ENCODE measurements around the gene PLXND1.

The PLXND1 gene

DNA sequence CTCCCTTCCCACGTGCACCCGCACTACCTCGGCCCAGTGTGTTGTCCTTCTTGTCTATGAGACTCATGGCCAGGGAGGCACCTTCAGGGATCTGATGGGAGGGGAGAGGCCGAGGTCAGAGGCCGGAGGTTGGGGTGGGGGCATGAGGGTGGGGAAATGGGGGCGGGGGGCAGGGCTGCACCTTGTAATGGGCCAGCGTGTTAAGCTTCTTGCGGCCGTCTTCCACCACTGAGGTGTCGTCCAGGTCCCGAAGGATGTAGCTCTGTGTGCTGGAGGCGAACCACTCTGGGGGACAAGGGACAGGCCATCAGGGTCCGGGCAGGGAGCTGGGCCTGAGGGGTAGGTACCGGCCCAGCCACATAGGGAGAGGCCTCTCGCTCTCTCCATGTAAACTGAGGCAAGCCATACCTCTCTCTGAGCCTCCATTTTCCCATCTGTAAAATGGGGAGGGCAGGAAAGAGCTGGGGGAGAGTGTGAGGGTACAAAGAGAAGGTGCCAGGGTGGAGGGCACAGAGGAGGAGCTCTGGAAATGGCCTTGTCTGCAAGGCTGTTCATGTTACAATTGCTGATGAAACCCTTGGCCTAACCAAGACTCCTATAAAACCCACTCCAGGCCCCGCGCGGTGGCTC is 44.7 kb downstream of the PLXND1 start:
- no peak for DNase-seq

DNA sequence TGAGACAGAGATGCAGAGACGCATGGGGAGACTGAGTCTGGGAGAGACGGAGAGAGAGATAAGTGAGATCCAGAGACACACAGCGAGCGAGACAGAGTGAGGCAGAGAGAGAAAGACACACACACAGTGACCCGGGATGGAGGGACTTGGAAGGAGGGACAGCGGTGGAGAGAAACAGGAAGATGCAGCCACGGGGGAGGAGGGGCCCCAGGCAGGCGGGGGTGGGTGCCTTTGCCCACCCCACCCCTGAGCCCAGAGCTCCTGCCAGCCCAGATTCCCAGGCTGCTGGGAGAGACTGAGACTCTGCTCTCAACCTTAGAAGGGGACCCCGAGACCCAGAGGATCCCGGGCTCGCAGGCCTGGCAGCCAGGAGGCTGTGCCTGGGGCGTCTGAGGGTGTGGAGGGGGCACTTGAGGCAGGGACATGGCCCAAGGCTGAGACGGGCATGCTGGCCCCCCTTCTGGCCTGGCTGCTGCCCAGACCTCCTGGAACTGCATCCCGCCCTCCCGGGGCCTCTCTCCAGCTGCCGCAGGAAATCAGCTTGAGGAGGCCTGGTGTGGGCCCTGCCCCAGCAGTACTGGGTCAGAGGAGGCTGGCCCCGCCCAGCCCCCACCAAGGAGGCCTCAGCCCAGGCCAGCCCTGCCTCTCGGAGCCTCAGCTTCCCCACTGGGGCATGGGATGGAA is 45.4 kb downstream of the PLXND1 start:
- no peak for DNase-seq

DNA sequence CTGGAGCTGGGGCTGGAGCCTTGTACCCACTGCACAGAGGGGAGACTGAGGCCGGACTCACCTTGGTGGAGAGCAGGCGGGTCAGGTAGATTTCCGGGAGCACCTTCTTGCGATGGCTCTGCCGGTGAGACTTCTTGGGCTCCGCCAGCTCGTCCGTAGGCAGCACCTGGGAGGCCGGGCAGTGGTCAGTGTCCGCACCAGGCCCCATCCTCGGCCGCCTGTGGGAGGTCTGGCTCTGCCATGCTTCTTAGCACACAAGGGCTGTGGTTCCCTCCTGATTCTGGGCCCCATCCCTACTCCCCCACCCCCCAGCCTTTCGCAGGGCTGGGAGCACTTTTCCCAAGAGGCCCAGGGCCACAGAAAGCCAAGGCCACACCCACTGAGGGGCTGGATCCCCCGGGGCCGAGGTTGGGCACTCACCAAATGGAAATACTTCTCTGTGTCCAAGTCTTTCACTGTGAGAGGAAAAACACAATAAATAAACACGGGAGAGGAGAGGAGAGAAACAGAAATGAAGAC is 46.1 kb downstream of the PLXND1 start:
- no peak for DNase-seq

DNA sequence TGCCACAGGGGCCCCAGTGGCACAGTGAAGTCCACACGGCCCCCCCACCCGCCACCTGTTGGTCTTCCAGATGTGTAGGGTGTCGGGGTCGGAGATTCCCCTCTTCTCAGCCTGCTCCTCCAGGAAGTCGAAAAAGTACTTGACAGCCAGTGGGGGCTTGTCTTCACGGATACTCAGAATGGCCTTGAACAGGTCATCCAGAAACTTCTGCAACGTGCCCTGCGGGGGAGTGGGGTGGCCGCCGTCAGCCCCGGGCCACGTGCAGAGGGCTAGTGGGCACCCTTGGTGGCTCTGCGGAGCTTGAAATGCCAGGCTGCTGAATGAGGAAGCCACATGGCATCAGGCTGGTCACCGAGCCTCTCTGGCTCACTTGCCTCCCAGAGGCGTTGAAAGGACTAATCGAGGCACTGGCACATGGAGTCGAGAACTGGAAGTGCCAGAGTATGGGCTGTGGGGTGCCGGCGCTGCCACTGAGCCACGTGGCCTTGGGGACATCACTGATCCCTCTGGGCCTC is 46.9 kb downstream of the PLXND1 start:
- DNase-seq, result no peak

DNA sequence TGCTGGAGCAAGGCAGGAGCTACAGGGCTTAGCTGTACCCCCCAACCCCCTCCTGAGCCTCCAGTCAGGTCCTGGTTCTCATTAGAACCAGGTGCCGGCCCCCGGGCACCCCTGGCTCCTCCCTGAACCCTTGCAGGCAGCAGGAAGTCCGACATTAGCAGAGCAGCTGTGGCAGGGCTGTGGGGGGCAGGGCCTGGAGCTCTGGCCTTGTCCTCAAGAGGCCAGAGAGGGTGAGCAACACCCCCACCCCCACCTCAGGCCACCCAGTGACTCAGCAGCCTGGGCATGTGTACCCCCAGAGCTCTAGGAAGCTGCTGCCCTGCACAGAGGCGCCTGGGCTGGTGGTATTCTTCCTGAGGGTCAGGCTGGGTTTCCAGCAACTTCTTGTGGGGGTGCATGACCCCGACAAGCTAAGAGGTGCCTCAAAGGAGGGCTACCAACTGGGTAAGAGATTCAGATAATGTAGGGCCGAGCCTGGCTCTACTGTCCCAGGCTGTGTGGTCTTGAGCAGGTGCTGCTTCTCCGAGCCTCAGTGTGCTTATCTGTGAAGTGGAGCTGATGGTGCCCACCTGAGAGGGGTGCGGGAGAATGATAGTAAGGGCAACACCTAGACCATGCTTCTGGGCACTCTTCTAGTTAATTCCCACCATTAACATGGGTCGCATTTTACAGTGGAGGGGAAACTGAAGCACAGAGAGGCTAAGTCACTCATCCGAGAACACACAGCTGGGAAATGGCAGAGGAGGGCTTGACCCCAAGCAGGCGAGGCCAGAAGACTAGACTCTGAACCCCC is 47.5 kb downstream of the PLXND1 start:
- peak in 1 of 2 donors; percentile 8 for DNase-seq

DNA sequence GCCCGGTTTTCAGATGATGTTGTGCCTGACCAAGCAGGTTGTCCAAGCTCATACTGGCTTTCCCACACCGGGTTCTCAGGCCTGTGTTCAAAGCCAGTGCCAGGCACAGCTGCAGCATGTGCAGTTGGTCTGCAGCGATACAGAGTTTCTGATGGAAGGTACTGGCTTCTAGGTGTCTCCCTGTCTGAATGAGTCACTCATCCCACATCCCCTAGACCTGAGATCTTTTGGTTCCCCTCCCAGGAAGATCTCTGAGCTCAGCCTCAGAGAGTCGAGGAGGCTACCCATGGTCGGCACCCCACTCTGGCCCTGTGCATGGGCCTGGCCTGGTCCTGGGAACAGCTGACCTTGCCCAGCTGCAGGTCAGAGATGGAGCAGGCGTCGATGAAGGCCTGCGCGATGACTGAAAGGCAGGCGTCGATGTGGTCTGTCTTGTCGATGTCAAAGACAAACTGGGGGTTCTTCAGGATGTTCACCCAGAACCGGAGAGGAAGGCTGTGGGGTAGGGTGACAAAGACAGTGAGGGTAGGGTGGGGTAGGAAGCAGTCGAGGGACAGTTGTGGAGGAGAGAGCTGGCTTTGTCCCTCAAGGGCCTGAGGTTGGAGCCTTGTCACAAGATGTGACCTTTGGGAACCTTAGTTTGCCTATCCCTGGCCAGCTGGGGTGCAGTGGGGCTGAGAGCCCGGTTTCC is 48.2 kb downstream of the PLXND1 start:
- no peak for DNase-seq

DNA sequence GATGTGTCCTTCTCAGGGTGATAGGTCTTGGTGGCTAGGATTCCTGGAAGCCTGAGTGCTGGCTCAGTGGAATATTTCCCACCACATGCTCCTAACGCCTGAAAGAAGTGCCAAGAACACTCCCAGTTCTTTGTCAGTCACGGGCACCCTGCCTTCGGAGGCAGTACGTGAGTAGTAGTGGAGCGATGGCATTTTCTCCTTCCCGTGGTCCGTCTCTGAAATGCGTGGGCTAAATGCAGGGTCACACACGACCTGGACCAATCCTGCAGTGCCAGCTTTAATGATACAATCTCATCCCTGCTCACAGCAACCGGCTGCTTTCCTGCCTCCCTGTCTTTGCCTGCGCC is 49.0 kb downstream of the PLXND1 start:
- DNase-seq, result no peak

DNA sequence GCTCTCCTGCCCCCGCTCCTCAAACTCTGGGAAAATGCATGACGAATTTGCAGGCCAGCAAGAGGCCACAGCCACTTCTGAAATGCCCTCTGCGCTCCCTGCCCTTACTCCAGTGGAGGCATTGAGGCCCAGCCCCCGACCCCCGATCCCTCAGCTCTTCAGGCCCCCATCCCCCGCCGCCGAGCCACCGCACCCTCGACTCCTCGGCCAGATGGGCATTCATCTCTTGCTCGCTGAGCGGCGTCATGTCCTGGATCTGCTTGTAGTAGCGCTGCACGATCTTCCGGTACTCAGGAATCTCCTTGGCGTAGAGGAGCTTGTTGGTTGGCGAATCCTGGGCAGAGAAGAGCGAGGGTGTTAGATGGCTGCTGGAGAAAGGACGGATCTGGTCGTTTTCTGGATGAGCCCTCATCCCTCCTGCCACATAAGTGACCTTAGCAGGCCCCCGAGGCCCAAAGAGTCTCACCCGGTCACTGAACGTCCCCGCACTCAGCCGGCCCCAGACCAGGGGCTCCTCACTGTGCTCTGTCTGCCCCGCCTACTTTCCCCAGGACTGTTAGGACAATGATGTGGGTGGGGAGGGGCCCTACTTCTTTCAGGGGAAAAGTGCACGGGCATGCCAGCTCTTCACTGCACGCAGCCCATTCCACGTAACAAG is 49.5 kb downstream of the PLXND1 start:
- no peak for DNase-seq

DNA sequence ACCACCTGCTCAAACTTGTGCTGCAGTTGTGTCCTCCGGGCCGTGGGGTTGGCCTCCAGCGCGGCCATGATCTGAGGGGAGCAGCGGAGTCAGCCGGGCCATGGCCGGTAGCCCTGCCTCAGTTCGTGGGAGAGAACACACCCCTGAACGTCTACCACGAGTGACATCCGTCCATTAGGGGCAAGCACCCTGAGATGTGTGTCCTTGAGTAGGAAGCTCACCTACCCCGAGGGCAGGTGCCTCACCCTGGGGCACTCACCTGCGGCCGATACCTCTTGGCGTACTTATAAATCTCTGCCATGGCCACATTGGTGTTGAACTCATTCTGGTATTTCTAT is 50.1 kb downstream of the PLXND1 start:
- DNase-seq, result no peak

DNA sequence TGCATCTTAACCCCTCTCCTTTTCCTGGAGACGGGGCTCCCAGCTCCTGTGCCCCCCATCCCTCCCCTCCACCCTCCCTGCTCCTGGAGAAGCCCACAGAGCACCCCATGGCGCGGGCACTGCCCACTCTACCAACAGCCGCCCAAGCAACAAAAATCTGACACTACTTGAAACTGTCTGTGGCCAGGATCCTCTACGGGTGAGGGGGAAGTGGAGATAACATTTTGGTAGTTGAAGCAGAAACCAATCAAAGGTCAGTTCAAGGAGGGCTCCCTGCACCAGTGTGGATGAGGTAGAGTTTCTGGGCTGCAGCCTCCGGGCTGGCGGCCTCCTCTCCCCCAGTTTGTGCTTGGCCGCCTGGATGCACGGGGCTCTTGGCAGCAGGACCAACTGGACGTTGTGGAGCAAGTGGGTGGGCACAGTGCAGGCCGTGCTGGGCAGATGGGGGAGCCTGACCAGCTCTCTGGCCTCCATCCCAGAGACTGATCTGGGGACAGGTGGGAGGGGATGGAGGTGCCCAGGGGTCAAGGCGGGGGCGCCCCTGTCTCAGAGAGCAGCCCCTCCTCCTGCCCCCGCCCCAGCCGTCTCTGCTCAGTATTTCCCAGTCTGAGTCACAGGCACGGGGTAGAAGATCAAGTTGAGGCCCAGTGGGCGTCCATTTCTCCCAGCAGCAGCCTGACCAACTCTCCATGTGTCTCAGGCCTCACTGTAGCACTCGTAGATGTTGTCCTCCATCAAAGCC is 50.7 kb downstream of the PLXND1 start:
- DNase-seq, result no peak

DNA sequence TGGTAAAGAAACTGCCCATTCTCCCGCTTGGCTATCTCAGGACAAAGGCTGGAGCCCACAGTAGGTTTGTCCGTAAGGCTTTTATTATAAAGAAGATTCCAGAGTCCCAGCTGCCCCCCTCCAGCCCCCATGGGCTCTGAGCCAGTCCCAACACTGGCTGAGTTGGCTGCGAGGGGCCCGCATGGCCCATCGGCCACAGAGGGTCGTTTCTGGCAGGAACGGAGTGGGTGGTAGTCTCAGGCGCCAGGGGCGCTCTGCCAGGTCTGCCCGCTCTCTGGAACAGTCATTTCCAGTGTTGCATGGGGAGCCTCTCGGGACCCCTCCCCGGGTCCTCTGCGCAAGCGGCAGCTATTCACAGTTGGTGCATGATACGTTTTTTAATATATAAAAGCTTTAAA is 51.3 kb downstream of the PLXND1 start:
- DNase-seq, result no peak

DNA sequence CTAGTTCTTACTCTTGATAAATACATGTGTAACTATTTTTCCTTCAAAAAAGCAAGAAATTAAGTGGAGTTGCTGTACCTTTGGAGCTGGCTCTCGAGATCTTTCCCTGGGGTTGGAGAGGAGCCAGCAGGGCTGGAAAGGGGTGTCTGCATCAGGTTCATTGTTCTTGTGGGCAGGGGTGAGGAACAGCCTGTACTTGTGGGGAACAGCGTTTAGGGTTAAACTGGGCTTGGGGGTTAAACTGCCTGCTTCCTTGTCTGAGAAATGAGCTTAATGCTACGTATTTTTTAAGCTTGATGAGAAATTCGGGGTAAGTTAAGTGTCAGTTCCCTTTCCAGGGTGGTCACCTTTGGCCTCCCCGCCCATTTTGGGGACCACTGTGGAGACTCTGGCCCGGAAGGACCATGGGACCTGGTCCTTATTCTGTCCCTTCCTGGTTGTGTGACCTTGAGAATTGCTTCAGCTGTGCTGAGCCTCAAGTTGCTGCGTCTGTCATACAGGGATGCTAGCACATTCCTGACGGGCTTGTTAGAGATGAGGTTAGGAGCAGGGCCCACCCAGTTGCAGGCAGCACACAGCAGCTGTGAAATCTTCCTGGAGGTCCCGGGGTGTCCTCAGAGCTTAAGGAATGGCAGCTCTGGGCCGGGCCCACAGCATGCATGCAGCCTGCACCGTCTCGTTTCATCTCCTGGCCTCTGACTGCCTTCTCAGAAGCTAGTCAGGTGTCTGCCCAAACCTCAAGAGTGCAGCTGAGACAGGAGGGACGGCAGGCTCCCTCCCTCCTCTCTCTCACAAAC is 51.9 kb downstream of the PLXND1 start:
- DNase-seq, result no peak

DNA sequence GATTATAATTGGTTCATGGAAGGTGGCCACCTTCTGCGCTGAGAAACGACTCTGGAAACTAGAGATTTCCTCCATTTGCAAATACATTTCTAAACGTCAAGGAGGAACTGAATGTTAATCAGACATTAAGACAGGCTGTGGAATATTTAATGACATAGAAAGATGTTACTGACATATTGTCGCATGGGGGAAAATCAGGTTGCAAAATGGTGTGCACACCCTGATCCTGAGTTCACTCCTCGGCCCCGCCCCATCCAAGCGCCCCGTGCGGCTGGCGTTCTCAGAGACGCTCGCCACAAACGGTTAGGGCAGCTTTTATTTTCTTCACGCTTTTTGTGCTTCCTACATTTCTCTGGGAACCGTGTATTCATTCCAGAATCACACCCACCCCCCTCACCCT is 52.8 kb downstream of the PLXND1 start:
- no peak for DNase-seq

DNA sequence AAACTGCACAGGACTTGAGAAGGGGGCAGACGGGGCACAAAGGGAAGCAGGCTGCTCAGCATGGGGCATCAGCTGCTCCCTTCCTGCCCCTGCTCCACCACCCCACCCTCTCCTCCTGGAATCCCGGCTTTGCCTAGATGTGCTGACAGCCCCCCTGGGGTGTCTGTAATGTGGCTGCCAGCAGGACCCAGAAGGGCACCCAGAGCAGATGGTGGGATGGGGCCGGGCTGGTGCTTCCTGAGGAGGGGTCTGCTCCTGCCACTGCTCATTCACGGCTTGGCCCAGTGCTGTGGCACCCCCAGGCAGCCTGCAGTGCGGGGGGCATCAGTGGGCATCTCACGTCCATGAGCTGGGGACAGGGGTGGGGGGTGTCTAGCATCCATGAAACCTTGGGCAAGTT is 53.3 kb downstream of the PLXND1 start:
- no peak for DNase-seq

DNA sequence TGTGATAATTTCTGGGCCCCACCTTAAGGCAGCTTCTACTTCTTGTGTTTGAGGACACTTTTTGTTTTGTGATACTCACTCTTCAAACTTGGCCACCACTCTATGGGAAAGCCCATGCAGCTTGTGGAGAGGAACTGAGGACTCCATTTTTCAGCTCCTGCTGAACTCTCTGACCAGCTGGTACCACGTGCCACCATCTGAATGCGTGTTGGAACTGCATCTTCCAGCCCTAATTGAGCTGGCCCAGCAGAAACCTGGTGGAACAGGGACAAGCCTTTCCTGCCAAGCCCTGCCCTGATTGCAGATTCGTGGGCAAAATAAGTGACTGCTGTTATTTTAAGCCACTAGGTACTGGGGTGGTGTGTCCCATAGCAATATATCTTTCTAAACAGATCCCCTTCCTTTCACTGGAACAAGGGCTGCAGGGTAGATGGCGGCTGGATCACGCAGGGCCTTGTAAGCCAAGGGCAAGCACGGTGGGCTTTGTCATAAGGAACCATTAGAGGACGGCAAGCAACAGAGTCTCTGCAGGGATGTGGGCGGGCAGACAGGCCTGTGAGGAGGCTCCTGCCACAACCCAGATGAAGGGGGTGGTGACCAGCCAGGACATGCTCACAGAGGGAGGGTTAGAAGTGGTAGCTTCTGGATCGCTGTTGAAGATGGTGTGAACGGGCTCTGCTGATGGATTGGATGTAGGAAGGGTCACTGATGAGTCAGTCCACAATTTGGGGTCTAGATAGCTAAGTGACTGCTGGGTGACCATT is 54.0 kb downstream of the PLXND1 start:
- DNase-seq, result no peak

DNA sequence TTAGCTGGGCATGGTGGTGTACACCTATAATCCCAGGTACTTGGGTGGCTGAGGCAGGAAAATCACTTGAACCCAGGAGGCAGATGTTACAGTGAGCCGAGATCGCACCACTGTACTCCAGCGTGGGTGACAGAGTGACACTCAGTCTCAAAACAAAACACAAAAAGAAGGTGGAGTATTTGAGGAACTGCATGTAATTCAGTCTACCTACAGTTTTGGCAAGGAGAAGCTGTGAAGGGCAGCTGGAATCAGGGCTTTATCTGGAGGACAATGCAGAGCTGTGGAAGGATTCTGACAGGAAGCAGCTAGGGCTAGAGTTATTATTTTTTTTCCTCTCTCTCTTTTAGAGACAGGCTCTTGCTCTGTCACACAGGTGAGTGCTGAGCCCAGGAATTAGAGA is 56.7 kb downstream of the PLXND1 start:
- DNase-seq, result no peak

DNA sequence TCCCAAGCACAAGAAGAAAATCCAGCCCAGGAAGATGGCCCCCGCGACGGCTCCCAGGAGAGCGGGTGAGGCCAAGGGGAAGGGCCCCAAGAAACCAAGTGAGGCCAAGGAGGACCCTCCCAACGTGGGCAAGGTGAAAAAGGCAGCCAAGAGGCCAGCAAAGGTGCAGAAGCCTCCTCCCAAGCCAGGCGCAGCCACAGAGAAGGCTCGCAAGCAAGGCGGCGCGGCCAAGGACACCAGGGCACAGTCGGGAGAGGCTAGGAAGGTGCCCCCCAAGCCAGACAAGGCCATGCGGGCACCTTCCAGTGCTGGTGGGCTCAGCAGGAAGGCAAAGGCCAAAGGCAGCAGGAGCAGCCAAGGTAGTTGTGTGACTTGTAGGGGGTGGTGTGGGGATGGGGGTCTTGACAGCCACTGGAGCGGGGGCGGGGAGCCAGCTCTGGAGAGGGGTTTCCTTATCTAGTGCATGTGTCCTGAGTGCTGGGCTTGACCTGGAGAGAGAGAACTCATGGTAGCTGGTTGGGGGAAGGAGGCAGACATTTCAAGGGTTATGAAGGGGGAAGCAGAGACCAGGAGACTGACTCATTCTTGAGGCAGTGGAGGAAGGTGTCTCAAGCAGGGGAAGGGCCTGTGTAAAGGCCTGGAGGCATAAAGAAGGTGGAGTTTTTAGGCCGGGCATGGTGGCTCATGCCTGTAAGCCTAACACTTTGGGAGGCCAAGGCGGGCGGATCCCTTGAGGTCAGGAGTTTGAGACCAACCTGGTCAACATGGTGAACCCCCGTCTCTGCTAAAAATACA is 57.3 kb downstream of the PLXND1 start:
- peak in 1 of 2 donors; percentile 59 for DNase-seq

DNA sequence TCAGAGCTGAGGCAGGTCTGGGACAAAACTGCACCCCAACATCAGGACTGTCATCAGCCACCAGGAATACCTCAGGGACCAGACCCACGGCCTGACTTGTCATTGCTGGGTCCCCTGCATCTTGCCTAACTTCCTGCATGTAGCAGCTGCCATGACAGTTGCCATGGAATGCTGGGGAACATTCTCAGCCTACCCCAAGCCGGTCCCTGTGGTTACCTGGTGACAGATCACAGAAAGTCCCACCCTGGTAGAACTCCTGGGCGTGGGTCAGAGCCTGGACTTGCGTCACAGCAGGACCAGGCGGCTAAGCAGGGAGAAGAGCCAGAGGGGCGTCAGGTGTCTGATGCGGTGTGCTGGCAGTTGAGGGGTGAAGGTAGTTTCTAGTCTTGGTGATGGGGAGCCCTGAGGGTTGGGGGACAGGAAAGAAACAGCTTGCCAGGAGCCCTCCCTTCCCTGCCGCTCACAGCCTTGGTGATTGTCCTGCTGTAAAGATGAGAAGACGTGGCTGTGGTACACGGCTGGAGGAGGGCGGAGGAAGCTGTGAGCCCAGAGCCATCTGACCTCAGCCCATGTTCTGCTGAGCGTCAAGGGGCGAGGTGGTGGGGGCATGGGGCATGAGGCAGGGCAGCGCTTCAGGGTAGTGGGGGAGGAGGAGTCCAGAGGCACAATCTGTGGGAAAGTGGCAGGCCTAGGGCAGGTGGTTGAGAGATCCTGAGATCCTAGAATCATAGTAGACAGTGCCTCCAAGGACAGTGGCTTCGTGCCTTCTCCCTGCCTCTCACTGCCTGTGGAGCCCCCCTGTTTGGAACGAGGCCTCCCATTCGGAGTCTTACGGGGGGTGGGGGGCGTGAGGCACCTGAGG is 58.1 kb downstream of the PLXND1 start:
- DNase-seq, result no peak

DNA sequence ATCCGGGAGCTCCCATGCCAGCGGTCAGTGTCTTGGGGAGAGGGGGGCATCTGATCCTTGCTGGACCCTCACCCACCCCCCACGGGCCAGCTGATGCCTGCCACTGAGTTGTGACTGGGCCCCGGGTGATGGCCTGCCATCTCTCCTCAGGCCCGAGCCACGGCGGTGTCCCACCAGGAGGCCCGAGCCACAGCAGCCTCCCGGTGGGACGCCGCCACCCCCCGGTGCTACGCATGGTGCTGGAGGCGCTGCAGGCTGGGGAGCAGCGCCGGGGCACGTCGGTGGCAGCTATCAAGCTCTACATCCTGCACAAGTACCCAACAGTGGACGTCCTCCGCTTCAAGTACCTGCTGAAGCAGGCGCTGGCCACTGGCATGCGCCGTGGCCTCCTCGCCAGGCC is 59.2 kb downstream of the PLXND1 start:
- no peak for DNase-seq

Measured in bone marrow (tissue), 2 donors.